ENCODE measurements around the gene NLRC3.

GRCh38 chr16:3548859-3549258, 28.3 kb downstream of the NLRC3 start:
- TF ChIP-seq POLR2A (IDR thresholded peaks at IDR 0.05): no peak
- no peak for TF ChIP-seq CTCF (IDR thresholded peaks at IDR 0.05)

All from testis (tissue), 2 donors.